Panc1 (cell line): ENCODE results near the gene PCGF3. TPM values are rescaled to one million over a fixed set of nuclear protein-coding genes. Genes with fewer than 3 reads are reported as not detected.

Source experiments
- ATAC-seq: fragments of 200-7000 bp; cut with Tn5 transposase; 2 replicates; pipeline ENCODE4 v1.9.1; 2020; ENCODE audit warnings: mild to moderate bottlenecking, moderate library complexity
- BruUV-seq: library from RNA; stranded (reverse); fragments of 400-500 nt; replicated peaks from 2 replicates; lab custom pipeline; 2021; lab: Mats Ljungman, UMichigan
- CTCF ChIA-PET: fragments of 300-600 bp; sonication (Branson Sonifier 250); formaldehyde crosslinking; loops from one replicate; lab custom pipeline; 2022; ENCODE audit warnings: antibody characterized with exemption; lab: Charles Lee
- POLR2A ChIA-PET: fragments of 300-600 bp; sonication (Branson Sonifier 250); formaldehyde crosslinking; loops from one replicate; lab custom pipeline; 2022; ENCODE audit warnings: antibody characterized with exemption; lab: Charles Lee
- DNase-seq: peaks from one replicate; pipeline ENCODE4 v3.0.0-alpha.2; 2010; ENCODE audit warnings: low read depth, low spot score
- H3K27ac ChIP-seq: 2 replicates; pipeline ENCODE4 v1.5.1; 2011; ENCODE audit warnings: mild to moderate bottlenecking, low read length, inconsistent platforms
- H3K27me3 ChIP-seq: fragments of 200-500 bp; sonication (Bioruptor generic); 2 replicates; pipeline ENCODE4 v1.6.0; 2014; ENCODE audit warnings: low read length, inconsistent platforms; ENCODE audit not compliant: control insufficient read depth, insufficient read depth
- H3K36me3 ChIP-seq: fragments of 200-500 bp; sonication (Bioruptor generic); 2 replicates; pipeline ENCODE4 v1.5.1; 2014; ENCODE audit warnings: inconsistent platforms, mild to moderate bottlenecking, low read length, moderate library complexity; ENCODE audit not compliant: control insufficient read depth, insufficient read depth
- H3K4me1 ChIP-seq: 2 replicates; pipeline ENCODE4 v1.5.1; 2011; ENCODE audit warnings: inconsistent platforms, mild to moderate bottlenecking, low read length, moderate library complexity; ENCODE audit not compliant: control insufficient read depth, insufficient read depth
- H3K4me3 ChIP-seq, 2 experiments: 2 replicates each; pipeline ENCODE4 v1.5.1; 2011 to 2012; ENCODE audit warnings: low read depth in 2 of 2, low read length in 2 of 2, mild to moderate bottlenecking in 2 of 2, inconsistent platforms in 1 of 2, moderate library complexity in 1 of 2
- H3K9me3 ChIP-seq: fragments of 200-500 bp; sonication (Bioruptor generic); 2 replicates; pipeline ENCODE4 v1.5.1; 2014; ENCODE audit warnings: low read depth, mild to moderate bottlenecking, inconsistent platforms, low read length, moderate library complexity; ENCODE audit not compliant: control insufficient read depth, insufficient read depth
- CTCF ChIP-seq: fragments of 450-650 bp; IDR thresholded peaks from 2 replicates; pipeline ENCODE4 v1.5.1; 2017; ENCODE audit warnings: mild to moderate bottlenecking
- POLR2AphosphoS5 ChIP-seq: IDR thresholded peaks from 2 replicates; pipeline ENCODE4 v1.6.1; 2012; ENCODE audit warnings: mild to moderate bottlenecking, low read depth, low read length, moderate library complexity
- SIN3A ChIP-seq: IDR thresholded peaks from 2 replicates; pipeline ENCODE4 v1.6.1; 2012; ENCODE audit warnings: low read depth, mild to moderate bottlenecking, low read length, moderate library complexity, borderline replicate concordance; ENCODE audit not compliant: insufficient read depth
- TCF7L2 ChIP-seq: IDR thresholded peaks from 2 replicates; pipeline ENCODE4 v1.6.1; 2011; ENCODE audit warnings: mild to moderate bottlenecking, low read depth, low read length, inconsistent platforms
- in situ Hi-C: cut with HindIII; loops from 2 replicates; pipeline ENCODE4 v1.10.0; 2016; ENCODE audit warnings: low sequenced_read_pairs, low pct_unique_long_range_greater_than_20kb
- intact Hi-C: fragments of 100-400 bp; cut with micrococcal nuclease; formaldehyde crosslinking; loops from one replicate; pipeline ENCODE4 v1.10.0; 2022; ENCODE audit not compliant: unreplicated experiment
- total RNA-seq: library from RNA; stranded (reverse); gene quantifications from one replicate; pipeline ENCODE4 v1.2.1, GENCODE V29; 2021; ENCODE audit not compliant: unreplicated experiment
- TF ChIP-seq, protein P1 (sequence below), 2 experiments: IDR thresholded peaks; 2 replicates each; pipeline ENCODE4 v1.6.1; 2011 to 2012; ENCODE audit warnings: low read depth in 2 of 2, control low read depth in 1 of 2, low read length in 1 of 2, mild to moderate bottlenecking in 1 of 2, moderate library complexity in 1 of 2; ENCODE audit not compliant: insufficient read depth in 1 of 2

Gene PCGF3
- total RNA-seq, 1 experiment from 2014 or later = 44.6 TPM

DNA sequence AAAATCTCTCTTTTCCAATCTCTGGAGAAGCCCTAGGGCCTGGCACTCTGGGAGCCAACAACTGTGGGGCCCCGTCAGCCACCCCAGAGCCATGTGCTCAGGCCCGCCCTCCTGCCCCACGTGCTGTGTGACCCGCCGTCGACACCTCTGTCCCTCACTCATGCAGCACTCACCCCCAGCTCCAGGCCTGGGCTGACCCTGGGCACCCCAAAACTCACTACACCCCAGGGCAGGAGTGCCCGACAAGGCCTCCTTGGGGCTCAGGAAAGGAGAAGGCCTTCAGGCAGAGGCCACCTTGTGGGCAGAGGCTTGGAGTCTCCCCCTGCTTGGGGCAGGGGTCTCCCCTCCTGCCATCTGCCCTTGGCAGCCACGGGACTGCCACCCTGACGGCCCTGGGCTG lies 25.5 kb upstream of the PCGF3 start:
- in situ Hi-C loops = no loop called here

DNA sequence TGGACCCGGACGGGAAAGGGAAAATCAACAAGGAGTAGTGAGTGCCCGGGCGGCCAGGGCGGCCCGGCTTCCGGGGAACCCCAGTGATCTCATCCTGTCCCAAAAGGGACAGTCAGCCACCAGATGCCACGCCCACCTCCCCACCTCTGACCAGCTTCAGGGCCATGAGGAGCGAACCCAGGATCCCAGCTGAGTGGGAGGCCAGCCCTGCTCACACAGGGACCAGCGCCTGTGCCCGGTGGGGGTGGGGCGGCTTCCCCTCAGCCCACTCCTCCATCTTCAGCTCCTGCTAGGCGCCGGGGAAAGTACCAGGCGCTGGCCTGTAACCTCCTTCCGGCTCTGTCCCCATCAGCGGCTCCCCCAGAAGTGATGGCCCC lies 25.1 kb upstream of the PCGF3 start:
- peak overlapping the region; percentile 44 for H3K27ac ChIP-seq
- in situ Hi-C loops (no loop called here), intact Hi-C loops (no loop called here)
- peak overlapping the region; percentile 46 to 59 for H3K4me3 ChIP-seq
- ATAC-seq (peak; percentile 5; the same call in 1 of the 2 replicates), DNase-seq (no peak)
- H3K36me3 ChIP-seq = no peaks in the 10 kb centered on the region
- H3K4me1 ChIP-seq = peaks cover 12% of the 10 kb centered on the region
- ChIA-PET CTCF (no interaction called here), POLR2A (no interaction called here)
- H3K9me3 ChIP-seq = no peaks in the 10 kb centered on the region
- H3K27me3 ChIP-seq = no peaks in the 10 kb centered on the region
- no TSS peak for BruUV-seq
- no peak for TF ChIP-seq CTCF
- TF ChIP-seq, protein P1, sequence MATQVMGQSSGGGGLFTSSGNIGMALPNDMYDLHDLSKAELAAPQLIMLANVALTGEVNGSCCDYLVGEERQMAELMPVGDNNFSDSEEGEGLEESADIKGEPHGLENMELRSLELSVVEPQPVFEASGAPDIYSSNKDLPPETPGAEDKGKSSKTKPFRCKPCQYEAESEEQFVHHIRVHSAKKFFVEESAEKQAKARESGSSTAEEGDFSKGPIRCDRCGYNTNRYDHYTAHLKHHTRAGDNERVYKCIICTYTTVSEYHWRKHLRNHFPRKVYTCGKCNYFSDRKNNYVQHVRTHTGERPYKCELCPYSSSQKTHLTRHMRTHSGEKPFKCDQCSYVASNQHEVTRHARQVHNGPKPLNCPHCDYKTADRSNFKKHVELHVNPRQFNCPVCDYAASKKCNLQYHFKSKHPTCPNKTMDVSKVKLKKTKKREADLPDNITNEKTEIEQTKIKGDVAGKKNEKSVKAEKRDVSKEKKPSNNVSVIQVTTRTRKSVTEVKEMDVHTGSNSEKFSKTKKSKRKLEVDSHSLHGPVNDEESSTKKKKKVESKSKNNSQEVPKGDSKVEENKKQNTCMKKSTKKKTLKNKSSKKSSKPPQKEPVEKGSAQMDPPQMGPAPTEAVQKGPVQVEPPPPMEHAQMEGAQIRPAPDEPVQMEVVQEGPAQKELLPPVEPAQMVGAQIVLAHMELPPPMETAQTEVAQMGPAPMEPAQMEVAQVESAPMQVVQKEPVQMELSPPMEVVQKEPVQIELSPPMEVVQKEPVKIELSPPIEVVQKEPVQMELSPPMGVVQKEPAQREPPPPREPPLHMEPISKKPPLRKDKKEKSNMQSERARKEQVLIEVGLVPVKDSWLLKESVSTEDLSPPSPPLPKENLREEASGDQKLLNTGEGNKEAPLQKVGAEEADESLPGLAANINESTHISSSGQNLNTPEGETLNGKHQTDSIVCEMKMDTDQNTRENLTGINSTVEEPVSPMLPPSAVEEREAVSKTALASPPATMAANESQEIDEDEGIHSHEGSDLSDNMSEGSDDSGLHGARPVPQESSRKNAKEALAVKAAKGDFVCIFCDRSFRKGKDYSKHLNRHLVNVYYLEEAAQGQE (IDR thresholded peaks at IDR 0.05; ENCODE audit: insufficient read depth in 1 of 2, low read depth in 2 of 2, low read length in 1 of 2) = no peak
- no peak for TF ChIP-seq SIN3A
- TF ChIP-seq POLR2AphosphoS5 = no peak
- no peak for TF ChIP-seq TCF7L2

More for the DNA sequence above, 25.5 kb upstream of the PCGF3 start:
- H3K36me3 ChIP-seq = no peaks in the 10 kb centered on the region; the same call in 1 of the 2 replicates
- H3K27me3 ChIP-seq = no peaks in the 10 kb centered on the region
- no peaks in the 10 kb centered on the region for H3K9me3 ChIP-seq
- CTCF ChIA-PET = no interaction called here
- H3K4me1 ChIP-seq = peaks cover 17% of the 10 kb centered on the region
- ATAC-seq (no peak), DNase-seq (no peak)
- TF ChIP-seq TCF7L2 (no peak), POLR2AphosphoS5 (no peak), CTCF (no peak), SIN3A (no peak)
- TF ChIP-seq, protein P1 (IDR thresholded peaks at IDR 0.05; ENCODE audit: insufficient read depth in 1 of 2, low read depth in 2 of 2, low read length in 1 of 2) = no peak
- intact Hi-C loops = no loop called here
- H3K27ac ChIP-seq = no peak overlapping the region
- POLR2A ChIA-PET = no interaction called here
- BruUV-seq = no TSS peak
- no peak overlapping the region for H3K4me3 ChIP-seq
